ENCODE results near the gene RPP40.

- TF ChIP-seq CTCF (IDR thresholded peaks at IDR 0.05) (no peak), POLR2A (IDR thresholded peaks at IDR 0.05) (no peak)
Observed at GRCh38 chr6:5011346-5011745, 7.5 kb upstream of the RPP40 start.
